ENCODE results near the gene FREM1. TPM values are rescaled to one million over a fixed set of nuclear protein-coding genes. Genes with fewer than 3 reads are reported as not detected.

The FREM1 gene
- 5.1 TPM for total RNA-seq
- 2.1 TPM for polyA plus RNA-seq
- long read RNA-seq, donor 1: 0 reads
- long read RNA-seq, donor 2: 0 reads
- long read RNA-seq, donor 3: 0 reads
- long read RNA-seq, donor 4: 0 reads
- long read RNA-seq, donor 5: 0 reads
- long read RNA-seq, donor 6: 0 reads
- long read RNA-seq, donor 7: 0 reads
- long read RNA-seq, donor 8: 0 reads
- long read RNA-seq, donor 9: 0 reads
- long read RNA-seq, donor 10: 0 reads

GRCh38 chr9:14909961-14910805 is at the start of gene FREM1:
Gene FREM1 (minus strand): TSS chr9:14910428. CDS start chr9:14868977, 41,451 bp downstream.
- 69% methylated on average over 18 of the region's 18 CpGs for WGBS
- DNase-seq (ENCODE audit: low read depth in 6 of 9, low spot score in 9 of 9): no peak
- Histone ChIP-seq H3K36me3 (ENCODE audit: control insufficient read depth in 2 of 2, insufficient read depth in 2 of 2, low read length in 1 of 2) (no peaks in the 10 kb centered on the region), H3K9me3 (ENCODE audit: control insufficient read depth in 2 of 2, insufficient read depth in 1 of 2, low read length in 1 of 2) (no peaks in the 10 kb centered on the region), H3K27me3 (ENCODE audit: control insufficient read depth in 2 of 2, insufficient read depth in 1 of 2, low read length in 1 of 2) (no peaks in the 10 kb centered on the region), H3K4me1 (ENCODE audit: control insufficient read depth in 2 of 2, insufficient read depth in 2 of 2, low read length in 2 of 2) (no peaks in the 10 kb centered on the region), H3K4me3 (ENCODE audit: low read length in 2 of 2) (no peak within 1 kb of the TSS), H3K27ac (ENCODE audit: low read depth in 1 of 2, low read length in 1 of 2) (peak within 1 kb of the TSS in 1 of 2 donors; percentile 40)

GRCh38 chr9:14958989-14959388 is 48.8 kb upstream of the FREM1 start:
- Histone ChIP-seq H3K27ac (ENCODE audit: low read depth in 1 of 2, low read length in 1 of 2) (no peak overlapping the region), H3K27me3 (ENCODE audit: control insufficient read depth in 2 of 2, insufficient read depth in 1 of 2, low read length in 1 of 2) (no peaks in the 10 kb centered on the region), H3K36me3 (ENCODE audit: control insufficient read depth in 2 of 2, insufficient read depth in 2 of 2, low read length in 1 of 2) (no peaks in the 10 kb centered on the region), H3K4me3 (ENCODE audit: low read length in 2 of 2) (no peak overlapping the region), H3K9me3 (ENCODE audit: control insufficient read depth in 2 of 2, insufficient read depth in 1 of 2, low read length in 1 of 2) (no peaks in the 10 kb centered on the region), H3K4me1 (ENCODE audit: control insufficient read depth in 2 of 2, insufficient read depth in 2 of 2, low read length in 2 of 2) (no peaks in the 10 kb centered on the region)
- DNase-seq (ENCODE audit: low read depth in 6 of 9, low spot score in 9 of 9): peak in 2 of 9 donors; percentile 3 to 13

GRCh38 chr9:14957109-14957508 is 46.9 kb upstream of the FREM1 start:
- no peak overlapping the region for H3K4me3 ChIP-seq (ENCODE audit: low read length in 2 of 2)
- H3K36me3 ChIP-seq (ENCODE audit: control insufficient read depth in 2 of 2, insufficient read depth in 2 of 2, low read length in 1 of 2): no peaks in the 10 kb centered on the region
- 48% methylated on average over 2 of the region's 2 CpGs for WGBS
- no peaks in the 10 kb centered on the region for H3K4me1 ChIP-seq (ENCODE audit: control insufficient read depth in 2 of 2, insufficient read depth in 2 of 2, low read length in 2 of 2)
- no peak overlapping the region for H3K27ac ChIP-seq (ENCODE audit: low read depth in 1 of 2, low read length in 1 of 2)
- H3K9me3 ChIP-seq (ENCODE audit: control insufficient read depth in 2 of 2, insufficient read depth in 1 of 2, low read length in 1 of 2): no peaks in the 10 kb centered on the region
- DNase-seq (ENCODE audit: low read depth in 6 of 9, low spot score in 9 of 9): no peak
- H3K27me3 ChIP-seq (ENCODE audit: control insufficient read depth in 2 of 2, insufficient read depth in 1 of 2, low read length in 1 of 2): no peaks in the 10 kb centered on the region

GRCh38 chr9:14956208-14956607 is 46.0 kb upstream of the FREM1 start:
- no peaks in the 10 kb centered on the region for H3K9me3 ChIP-seq (ENCODE audit: control insufficient read depth in 2 of 2, insufficient read depth in 1 of 2, low read length in 1 of 2)
- H3K4me1 ChIP-seq (ENCODE audit: control insufficient read depth in 2 of 2, insufficient read depth in 2 of 2, low read length in 2 of 2): no peaks in the 10 kb centered on the region
- no peak for DNase-seq (ENCODE audit: low read depth in 6 of 9, low spot score in 9 of 9)
- H3K4me3 ChIP-seq (ENCODE audit: low read length in 2 of 2): no peak overlapping the region
- 96% methylated on average over 2 of the region's 2 CpGs for WGBS
- H3K36me3 ChIP-seq (ENCODE audit: control insufficient read depth in 2 of 2, insufficient read depth in 2 of 2, low read length in 1 of 2): no peaks in the 10 kb centered on the region
- H3K27me3 ChIP-seq (ENCODE audit: control insufficient read depth in 2 of 2, insufficient read depth in 1 of 2, low read length in 1 of 2): no peaks in the 10 kb centered on the region
- no peak overlapping the region for H3K27ac ChIP-seq (ENCODE audit: low read depth in 1 of 2, low read length in 1 of 2)

GRCh38 chr9:14945351-14945750 is 35.1 kb upstream of the FREM1 start:
- H3K27me3 ChIP-seq (ENCODE audit: control insufficient read depth in 2 of 2, insufficient read depth in 1 of 2, low read length in 1 of 2): no peaks in the 10 kb centered on the region

GRCh38 chr9:14941501-14942405 is 31.5 kb upstream of the FREM1 start:
- H3K9me3 ChIP-seq (ENCODE audit: control insufficient read depth in 2 of 2, insufficient read depth in 1 of 2, low read length in 1 of 2): no peaks in the 10 kb centered on the region
- H3K4me1 ChIP-seq (ENCODE audit: control insufficient read depth in 2 of 2, insufficient read depth in 2 of 2, low read length in 2 of 2): no peaks in the 10 kb centered on the region
- H3K27me3 ChIP-seq (ENCODE audit: control insufficient read depth in 2 of 2, insufficient read depth in 1 of 2, low read length in 1 of 2): no peaks in the 10 kb centered on the region
- H3K27ac ChIP-seq (ENCODE audit: low read depth in 1 of 2, low read length in 1 of 2): no peak overlapping the region
- WGBS: 79% methylated on average over 7 of the region's 7 CpGs
- no peaks in the 10 kb centered on the region for H3K36me3 ChIP-seq (ENCODE audit: control insufficient read depth in 2 of 2, insufficient read depth in 2 of 2, low read length in 1 of 2)
- no peak overlapping the region for H3K4me3 ChIP-seq (ENCODE audit: low read length in 2 of 2)
- DNase-seq (ENCODE audit: low read depth in 6 of 9, low spot score in 9 of 9): no peak

More at GRCh38 chr9:14945351-14945750, 35.1 kb upstream of the FREM1 start:
- Histone ChIP-seq H3K4me1 (ENCODE audit: control insufficient read depth in 2 of 2, insufficient read depth in 2 of 2, low read length in 2 of 2) (no peaks in the 10 kb centered on the region), H3K36me3 (ENCODE audit: control insufficient read depth in 2 of 2, insufficient read depth in 2 of 2, low read length in 1 of 2) (no peaks in the 10 kb centered on the region), H3K4me3 (ENCODE audit: low read length in 2 of 2) (no peak overlapping the region), H3K27ac (ENCODE audit: low read depth in 1 of 2, low read length in 1 of 2) (no peak overlapping the region), H3K9me3 (ENCODE audit: control insufficient read depth in 2 of 2, insufficient read depth in 1 of 2, low read length in 1 of 2) (no peaks in the 10 kb centered on the region)
- DNase-seq (ENCODE audit: low read depth in 6 of 9, low spot score in 9 of 9): no peak
- WGBS: 97% methylated on average over 4 of the region's 4 CpGs

- 91% methylated on average over 4 of the region's 4 CpGs for WGBS
- Histone ChIP-seq H3K4me3 (ENCODE audit: low read length in 2 of 2) (no peak overlapping the region), H3K27me3 (ENCODE audit: control insufficient read depth in 2 of 2, insufficient read depth in 1 of 2, low read length in 1 of 2) (no peaks in the 10 kb centered on the region), H3K27ac (ENCODE audit: low read depth in 1 of 2, low read length in 1 of 2) (no peak overlapping the region), H3K4me1 (ENCODE audit: control insufficient read depth in 2 of 2, insufficient read depth in 2 of 2, low read length in 2 of 2) (no peaks in the 10 kb centered on the region), H3K9me3 (ENCODE audit: control insufficient read depth in 2 of 2, insufficient read depth in 1 of 2, low read length in 1 of 2) (no peaks in the 10 kb centered on the region), H3K36me3 (ENCODE audit: control insufficient read depth in 2 of 2, insufficient read depth in 2 of 2, low read length in 1 of 2) (no peaks in the 10 kb centered on the region)
- no peak for DNase-seq (ENCODE audit: low read depth in 6 of 9, low spot score in 9 of 9)
Measured at GRCh38 chr9:14939378-14939777, 29.1 kb upstream of the FREM1 start.

- 94% methylated on average over 2 of the region's 2 CpGs for WGBS
Measured at GRCh38 chr9:14937216-14937615, 27.0 kb upstream of the FREM1 start.

GRCh38 chr9:14936491-14936890 is 26.3 kb upstream of the FREM1 start:
- Histone ChIP-seq H3K4me3 (ENCODE audit: low read length in 2 of 2) (no peak overlapping the region), H3K4me1 (ENCODE audit: control insufficient read depth in 2 of 2, insufficient read depth in 2 of 2, low read length in 2 of 2) (no peaks in the 10 kb centered on the region), H3K27ac (ENCODE audit: low read depth in 1 of 2, low read length in 1 of 2) (no peak overlapping the region), H3K36me3 (ENCODE audit: control insufficient read depth in 2 of 2, insufficient read depth in 2 of 2, low read length in 1 of 2) (no peaks in the 10 kb centered on the region), H3K9me3 (ENCODE audit: control insufficient read depth in 2 of 2, insufficient read depth in 1 of 2, low read length in 1 of 2) (no peaks in the 10 kb centered on the region), H3K27me3 (ENCODE audit: control insufficient read depth in 2 of 2, insufficient read depth in 1 of 2, low read length in 1 of 2) (no peaks in the 10 kb centered on the region)
- no peak for DNase-seq (ENCODE audit: low read depth in 6 of 9, low spot score in 9 of 9)
- WGBS: 97% methylated on average over 4 of the region's 4 CpGs

More at GRCh38 chr9:14937216-14937615, 27.0 kb upstream of the FREM1 start:
- no peaks in the 10 kb centered on the region for H3K9me3 ChIP-seq (ENCODE audit: control insufficient read depth in 2 of 2, insufficient read depth in 1 of 2, low read length in 1 of 2)
- H3K27me3 ChIP-seq (ENCODE audit: control insufficient read depth in 2 of 2, insufficient read depth in 1 of 2, low read length in 1 of 2): no peaks in the 10 kb centered on the region
- no peak overlapping the region for H3K4me3 ChIP-seq (ENCODE audit: low read length in 2 of 2)
- H3K36me3 ChIP-seq (ENCODE audit: control insufficient read depth in 2 of 2, insufficient read depth in 2 of 2, low read length in 1 of 2): no peaks in the 10 kb centered on the region
- no peak overlapping the region for H3K27ac ChIP-seq (ENCODE audit: low read depth in 1 of 2, low read length in 1 of 2)
- no peaks in the 10 kb centered on the region for H3K4me1 ChIP-seq (ENCODE audit: control insufficient read depth in 2 of 2, insufficient read depth in 2 of 2, low read length in 2 of 2)
- no peak for DNase-seq (ENCODE audit: low read depth in 6 of 9, low spot score in 9 of 9)

Measured in thymus (tissue), 14 donors.